ENCODE results near the gene NCAM2.

DNA sequence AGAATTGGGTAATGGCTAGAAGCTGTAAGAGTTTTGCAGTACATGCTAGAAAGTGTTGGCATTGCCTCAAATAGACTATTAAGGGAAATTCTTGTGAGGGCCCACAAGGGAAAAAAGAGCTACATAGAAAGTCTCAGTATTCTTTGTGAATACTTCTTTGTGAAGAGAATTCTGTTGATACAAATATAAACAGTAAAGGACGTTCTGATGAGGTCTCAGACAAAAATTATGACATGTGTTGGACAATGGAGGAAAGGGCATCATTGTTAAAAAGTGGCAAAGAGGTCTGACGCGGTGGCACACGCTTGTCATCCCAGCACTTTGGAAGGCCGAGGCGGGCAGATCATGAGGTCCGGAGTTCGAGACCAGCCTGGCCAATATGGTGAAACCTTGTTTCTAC, 458.9 kb downstream of the NCAM2 start:
- TF ChIP-seq POLR2AphosphoS5 (IDR thresholded peaks at IDR 0.05) = no peak
- TF ChIP-seq, protein P1, sequence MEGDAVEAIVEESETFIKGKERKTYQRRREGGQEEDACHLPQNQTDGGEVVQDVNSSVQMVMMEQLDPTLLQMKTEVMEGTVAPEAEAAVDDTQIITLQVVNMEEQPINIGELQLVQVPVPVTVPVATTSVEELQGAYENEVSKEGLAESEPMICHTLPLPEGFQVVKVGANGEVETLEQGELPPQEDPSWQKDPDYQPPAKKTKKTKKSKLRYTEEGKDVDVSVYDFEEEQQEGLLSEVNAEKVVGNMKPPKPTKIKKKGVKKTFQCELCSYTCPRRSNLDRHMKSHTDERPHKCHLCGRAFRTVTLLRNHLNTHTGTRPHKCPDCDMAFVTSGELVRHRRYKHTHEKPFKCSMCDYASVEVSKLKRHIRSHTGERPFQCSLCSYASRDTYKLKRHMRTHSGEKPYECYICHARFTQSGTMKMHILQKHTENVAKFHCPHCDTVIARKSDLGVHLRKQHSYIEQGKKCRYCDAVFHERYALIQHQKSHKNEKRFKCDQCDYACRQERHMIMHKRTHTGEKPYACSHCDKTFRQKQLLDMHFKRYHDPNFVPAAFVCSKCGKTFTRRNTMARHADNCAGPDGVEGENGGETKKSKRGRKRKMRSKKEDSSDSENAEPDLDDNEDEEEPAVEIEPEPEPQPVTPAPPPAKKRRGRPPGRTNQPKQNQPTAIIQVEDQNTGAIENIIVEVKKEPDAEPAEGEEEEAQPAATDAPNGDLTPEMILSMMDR (IDR thresholded peaks at IDR 0.05 in 8 of 11, conservative IDR thresholded peaks at IDR 0.05 in 3 of 11) = no peak
- no peak for TF ChIP-seq POLR2A (IDR thresholded peaks at IDR 0.05)
